NCI-H1048 (cell line): ENCODE data around the gene NEU1.

Source experiments
- DNase-seq: peaks from one replicate; lab custom pipeline; 2025; lab: John Stamatoyannopoulos, UW

NEU1 gene

GRCh38 chr6:31896493-31896855 lies 33.9 kb upstream of the NEU1 start:
- no peak for DNase-seq

GRCh38 chr6:31892821-31893220 lies 30.2 kb upstream of the NEU1 start:
- no peak for DNase-seq

DNA sequence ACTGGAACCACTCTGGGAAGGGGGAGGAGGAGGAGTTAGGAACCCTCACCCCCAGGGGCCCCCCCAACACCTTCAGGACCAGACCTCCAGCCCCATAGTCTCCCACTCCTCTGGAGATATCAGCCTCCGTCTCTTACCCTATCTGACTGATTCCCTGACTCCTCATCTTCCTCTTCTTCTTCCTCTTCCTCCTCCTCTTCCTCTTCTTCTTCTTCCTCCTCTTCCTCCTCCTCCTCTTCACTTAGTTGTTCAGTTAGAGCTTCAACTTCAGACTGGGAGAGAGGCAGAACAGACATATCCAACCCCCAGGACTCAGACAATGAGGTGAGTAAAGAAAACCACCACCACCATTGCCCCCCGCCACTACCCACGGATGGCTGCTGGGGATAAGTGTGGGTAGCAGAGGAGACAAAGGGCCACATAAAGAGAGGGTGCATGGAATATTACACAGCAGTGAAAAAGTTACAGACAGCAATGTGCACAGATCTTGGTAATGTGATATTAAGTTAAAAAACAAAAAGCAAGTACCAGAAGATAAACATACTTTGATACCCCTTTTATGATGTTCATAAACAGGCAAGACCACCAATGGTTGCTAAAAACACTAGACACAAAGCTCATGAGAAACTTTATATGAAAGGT lies 26.8 kb upstream of the NEU1 start:
- DNase-seq: no peak

GRCh38 chr6:31888276-31889258 lies 25.9 kb upstream of the NEU1 start:
- DNase-seq: no peak

DNA sequence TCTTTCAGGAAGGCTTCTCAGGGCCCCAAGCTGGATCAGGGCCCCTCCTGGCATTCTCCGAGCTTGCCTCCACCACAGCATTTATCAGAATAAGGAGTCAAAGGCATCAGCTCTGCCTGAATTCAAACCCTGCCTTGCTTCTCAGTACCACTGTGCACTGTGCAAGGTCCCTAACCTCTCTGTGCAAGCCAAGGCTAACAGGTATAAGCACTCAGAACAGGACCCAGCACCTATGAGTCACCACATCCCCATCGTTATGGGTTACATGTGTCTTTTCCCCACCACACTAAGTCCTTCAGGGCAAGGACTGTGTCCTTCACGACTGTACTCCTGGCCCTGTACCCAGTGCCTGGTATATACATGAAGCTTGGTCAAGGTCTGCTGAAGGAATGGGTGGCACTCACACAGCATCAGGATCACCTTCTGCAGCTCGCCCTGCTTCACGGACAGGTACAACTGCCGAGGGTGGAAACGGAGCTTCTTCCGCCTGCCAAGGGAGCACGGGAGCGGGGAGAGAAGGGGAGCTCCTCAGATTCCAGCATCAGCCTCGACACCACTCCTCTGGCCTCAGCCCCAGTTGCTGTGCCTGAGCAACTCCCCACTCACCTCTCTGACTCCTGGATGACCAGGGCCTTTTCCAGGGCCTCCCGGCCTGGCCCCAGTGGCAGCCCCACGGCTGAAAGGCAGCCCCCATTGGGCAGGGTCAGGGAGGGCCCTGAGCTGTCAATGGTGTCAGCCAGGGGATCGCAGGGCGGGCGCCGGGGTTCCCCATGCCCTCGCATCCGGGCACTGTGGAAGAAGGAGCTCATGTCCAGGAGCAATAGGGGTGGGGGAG lies 24.8 kb upstream of the NEU1 start:
- no peak for DNase-seq

DNA sequence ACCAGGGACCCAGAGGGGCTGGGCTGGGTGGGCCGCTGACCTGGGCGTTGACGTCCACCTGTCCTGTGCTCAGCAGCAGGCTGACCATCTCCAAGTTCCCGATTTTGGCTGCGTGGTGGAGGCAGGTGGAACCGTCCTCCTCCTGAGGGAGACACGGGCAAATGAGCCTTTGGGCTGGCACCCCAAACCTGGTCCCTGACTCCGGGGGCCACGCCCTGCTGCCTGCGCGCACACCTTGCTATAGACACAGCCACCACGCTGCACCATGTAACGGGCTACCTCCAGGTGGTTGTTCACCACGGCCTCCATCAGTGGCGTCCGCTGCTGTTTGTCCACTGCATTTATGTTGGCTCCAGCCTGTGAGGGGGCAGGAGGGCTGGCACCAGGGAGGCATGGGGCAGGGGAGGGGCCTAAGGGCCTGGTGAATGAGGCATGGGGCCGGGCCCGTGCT lies 23.9 kb upstream of the NEU1 start:
- no peak for DNase-seq

DNA sequence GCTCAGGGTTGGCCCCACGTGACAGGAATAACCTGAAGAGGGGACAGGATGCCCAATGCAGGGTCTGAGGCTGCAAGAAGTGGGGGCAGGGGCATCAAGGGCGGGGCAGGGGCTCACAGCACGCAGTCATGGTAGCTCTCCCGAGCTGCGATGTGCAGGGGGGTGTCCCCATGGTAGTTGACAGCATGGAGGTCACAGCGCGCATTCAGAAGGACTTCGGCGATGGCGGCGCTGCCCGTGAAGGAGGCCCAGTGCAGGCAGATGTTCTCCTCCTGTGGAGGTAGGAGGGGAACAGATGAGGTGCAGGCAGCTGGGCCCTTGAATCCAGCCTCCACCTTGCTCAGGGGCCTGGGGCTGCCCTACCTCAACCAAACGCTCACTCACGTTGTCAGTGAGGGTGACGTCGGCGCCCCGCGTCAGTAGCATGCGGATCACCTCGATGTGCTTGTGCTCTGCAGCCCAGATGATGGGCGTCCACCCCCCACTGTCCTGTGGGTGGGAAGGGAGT lies 22.0 kb upstream of the NEU1 start:
- no peak for DNase-seq

GRCh38 chr6:31883676-31884075 lies 21.1 kb upstream of the NEU1 start:
- DNase-seq: no peak

DNA sequence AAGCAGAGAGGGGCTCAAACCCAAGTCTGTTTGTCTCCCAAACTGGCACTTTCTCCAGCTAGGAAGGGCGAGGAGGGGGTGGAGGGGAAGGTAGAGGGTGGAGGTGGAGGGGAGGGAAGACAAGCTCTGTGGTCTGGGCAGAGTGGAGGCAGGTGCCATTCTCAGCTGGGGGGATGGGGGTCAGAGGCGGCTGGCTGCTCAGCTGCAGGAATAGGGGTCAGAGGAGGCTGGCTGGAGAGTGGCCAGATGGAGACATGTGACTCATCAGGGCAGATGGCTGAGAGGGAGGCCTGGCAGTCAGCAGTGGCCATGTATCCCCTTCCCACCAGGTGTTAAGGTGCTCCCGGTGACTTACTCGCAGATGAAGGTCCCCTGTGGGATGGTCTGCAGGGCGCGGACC lies 19.7 kb upstream of the NEU1 start:
- no peak for DNase-seq

DNA sequence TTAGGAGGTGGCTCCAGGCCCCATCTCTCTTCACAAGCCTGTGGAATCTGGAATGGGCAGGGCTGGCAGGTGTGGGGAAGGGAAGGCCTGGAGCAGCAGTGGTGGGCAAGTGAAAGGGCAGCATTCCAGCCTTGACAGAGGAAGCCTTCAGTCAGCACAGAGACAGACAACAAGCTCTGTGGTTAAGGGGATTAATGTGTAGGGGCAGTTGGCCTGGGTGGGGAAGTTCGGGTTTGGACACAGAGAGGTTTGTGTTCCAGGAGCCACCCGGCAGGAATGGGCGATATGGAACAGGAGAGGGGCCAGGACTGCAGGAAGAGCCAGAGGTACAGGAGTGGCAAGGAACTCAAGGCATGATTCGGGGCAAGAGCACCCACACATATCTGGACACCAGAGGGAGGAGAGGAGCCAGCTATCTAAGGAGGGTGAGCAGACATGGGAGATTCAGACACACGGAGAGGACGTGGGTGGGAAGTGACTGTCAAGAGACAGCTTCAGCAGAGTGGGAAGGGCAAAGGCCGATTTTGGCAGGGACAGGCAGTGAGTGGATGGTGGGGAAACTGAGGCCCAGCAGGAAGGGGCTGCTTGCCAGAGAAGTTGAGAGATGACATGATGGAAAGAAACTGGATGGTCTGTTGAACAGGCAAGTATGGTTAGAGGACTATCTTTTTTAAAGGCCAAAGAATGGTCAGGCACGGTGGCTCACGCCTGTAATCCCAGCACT lies 18.7 kb upstream of the NEU1 start:
- DNase-seq: no peak

DNA sequence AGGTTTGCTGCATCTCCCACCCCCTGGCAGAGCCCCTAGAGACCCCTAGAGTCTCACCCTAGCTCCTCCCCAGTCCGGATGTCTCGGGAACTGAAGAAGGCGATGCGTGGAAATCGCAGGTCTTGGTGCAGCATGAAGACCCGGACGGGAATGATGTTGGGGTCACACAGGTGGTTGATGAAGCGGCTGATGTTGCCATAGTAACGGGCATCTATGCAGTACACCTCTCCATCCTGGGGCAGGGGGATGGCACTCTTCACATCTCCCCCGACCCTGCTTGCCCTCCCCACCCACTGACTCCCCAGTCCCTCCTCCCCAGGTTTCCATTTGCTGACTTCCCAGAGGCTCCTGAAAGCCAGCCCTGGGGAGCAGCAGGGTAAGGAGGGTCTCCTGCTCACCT lies 18.0 kb upstream of the NEU1 start:
- DNase-seq: no peak

DNA sequence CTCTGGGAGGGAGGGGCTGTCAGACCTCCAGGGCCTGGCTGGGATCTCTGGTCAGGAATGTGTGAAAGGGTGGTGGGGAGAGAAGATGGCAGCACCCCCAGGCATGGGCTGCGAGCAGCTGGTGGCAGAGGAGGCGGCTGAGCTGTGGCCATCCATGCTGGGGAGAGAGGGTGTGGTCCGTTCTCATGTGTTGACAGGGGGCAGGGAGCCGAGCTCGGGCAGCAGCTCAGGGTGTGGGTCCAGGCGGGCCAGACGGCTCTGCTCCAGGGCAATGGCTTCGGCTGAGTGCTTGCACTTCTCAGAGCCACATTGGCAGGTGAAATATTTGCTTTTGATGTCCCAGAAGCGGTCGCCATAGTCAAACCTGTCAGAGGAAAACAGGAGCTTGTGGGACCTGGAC lies 17.3 kb upstream of the NEU1 start:
- DNase-seq: no peak

- no peak for DNase-seq
Observed at GRCh38 chr6:31879143-31879542, 16.5 kb upstream of the NEU1 start.

- DNase-seq: no peak
Observed at GRCh38 chr6:31878726-31879125, 16.1 kb upstream of the NEU1 start, which contains the start of gene SLC44A4. TSS of gene SLC44A4 (minus strand) at chr6:31878997. CDS start at chr6:31878980, 17 bp downstream.

DNA sequence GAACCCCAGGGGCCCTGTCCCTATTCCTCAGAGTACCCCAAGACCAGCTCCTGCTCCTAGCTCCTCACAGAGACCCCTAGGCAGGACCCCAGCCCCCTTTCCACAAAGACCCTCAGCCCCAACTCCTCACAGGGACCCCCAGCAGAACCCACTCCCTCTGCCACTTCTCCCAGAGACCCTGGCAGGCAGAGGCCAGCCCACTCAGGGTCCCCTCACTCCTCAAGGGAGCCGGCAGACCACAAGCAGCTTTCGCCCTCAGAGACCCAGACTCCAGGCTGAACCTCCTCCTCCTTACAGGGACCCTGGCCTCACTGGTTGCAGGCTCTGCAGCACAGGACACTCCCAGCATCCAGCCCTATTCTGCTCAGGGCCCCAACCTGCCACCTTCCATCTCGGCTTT lies 15.6 kb upstream of the NEU1 start:
- DNase-seq: no peak

DNA sequence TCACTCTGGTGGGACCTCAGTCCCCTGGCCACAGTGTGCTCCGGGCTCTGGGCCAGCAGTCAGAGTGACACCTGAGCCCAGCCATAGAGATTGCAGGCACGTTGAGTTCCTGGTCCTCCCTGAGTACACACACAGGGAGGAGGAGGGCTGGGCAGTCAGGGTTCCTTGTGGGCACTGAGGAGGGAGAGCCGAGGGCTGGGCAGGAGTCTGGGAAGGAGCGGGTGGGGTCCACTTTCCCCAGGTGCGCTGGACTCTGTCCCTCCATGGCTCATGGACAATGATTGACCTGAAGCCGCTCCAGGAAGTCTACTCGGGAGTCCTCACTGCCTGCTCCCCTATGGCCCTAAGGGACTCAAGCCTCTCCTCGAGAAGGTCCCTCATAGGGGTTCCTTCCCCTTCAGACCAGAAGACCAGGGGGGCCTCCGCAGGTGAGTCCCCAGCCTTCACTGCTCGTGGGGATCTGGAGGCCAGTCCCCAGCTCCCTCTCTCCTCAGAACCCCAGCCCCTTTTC lies 15.1 kb upstream of the NEU1 start:
- no peak for DNase-seq

DNA sequence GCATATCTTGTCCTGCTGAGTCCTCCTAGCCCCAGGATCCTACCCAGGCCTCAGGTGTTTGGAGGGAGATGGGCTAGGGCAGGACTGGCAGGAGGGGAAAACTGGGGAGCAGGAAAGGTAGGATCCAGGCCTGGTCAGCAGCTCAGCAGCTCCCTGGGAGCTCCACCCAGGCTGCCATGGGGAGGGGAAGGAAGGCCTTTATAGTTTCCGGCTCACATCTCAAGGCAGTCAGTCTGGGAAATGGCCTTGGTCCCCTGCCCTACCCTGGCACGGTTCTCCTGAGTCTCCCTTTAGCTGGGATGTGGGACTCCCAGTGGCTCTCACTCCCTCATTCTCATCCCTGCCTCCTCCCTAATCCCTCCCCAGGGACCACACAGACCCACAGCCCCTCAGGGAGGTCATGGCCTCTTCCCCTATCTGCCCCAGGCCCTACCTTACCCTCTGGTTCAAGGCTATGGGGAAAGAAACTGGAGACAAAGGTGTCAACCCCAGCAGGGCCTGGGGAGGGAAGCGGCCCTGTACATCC lies 14.6 kb upstream of the NEU1 start:
- DNase-seq: no peak

DNA sequence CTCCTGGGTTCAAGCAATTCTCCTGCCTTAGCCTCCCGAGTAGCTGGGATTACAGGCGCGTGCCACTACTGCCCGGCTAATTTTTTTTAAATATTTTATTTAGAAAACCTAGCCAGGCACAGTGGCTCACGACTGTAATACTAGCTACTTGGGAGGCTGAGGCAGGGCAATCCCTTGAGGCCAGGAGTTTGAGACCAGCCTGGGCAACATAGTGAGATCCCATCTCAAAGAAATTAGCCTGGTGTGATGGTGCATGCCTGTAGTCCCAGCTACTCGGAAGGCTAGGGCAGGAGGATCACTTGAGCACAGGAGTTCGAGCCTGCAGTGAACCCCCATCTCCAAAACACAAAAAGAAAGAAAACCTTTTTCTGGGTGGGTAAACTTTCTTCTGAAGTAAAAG lies 13.7 kb upstream of the NEU1 start:
- no peak for DNase-seq

DNA sequence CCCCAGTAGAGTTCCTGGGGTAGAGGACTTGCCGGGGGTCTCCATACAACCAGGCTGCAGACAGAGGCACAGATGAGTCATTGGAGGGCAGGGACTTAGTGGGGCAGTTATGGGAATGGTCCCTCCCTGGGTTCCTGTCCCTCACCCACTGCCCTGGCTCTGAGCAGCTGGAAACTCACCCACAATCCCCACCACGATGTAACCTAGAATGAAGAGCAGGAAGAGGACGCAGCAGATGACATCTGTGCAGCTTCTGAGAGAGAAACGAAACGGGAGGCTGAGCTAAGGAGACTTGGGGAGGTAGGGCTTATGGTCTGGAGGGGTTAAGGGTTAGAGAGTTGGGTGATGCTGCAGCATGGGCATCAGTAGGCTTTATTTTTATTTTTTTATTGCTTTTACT lies 13.3 kb upstream of the NEU1 start:
- no peak for DNase-seq

- no peak for DNase-seq
Observed at GRCh38 chr6:31874836-31875572, 12.4 kb upstream of the NEU1 start.
